ENCODE results near the gene NOTCH3. TPM values are rescaled to one million over a fixed set of nuclear protein-coding genes. Genes with fewer than 3 reads are reported as not detected.

The NOTCH3 gene
- total RNA-seq, 2 donors from 2014 or later, result 140 to 171 TPM

DNA sequence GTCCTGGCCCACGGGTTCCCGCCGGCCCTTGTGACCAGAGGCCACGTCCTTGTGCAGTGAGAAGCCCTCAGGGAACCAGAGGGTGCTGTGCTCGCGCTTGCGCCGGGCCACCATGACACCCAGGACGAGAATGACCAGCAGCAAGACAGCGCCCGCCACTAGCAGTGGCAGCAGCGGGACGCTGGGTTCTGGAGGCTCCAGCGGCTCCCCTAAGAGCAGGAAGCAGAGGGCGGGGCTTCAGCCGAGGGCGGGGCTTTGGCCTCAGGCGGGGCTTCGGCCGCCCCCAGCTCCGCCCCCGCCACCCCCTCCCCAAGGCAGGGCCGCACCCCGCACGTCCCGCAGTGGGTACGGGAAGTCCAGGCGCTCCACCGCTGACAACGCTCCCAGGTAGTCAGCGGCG is 30.4 kb downstream of the NOTCH3 start:
- H3K4me3 ChIP-seq (ENCODE audit: low read length), result no peak overlapping the region
- H3K36me3 ChIP-seq (ENCODE audit: control insufficient read depth, insufficient read depth, low read length), result peaks cover 82% of the 10 kb centered on the region
- no peaks in the 10 kb centered on the region for H3K27me3 Mint-ChIP-seq (ENCODE audit: insufficient read depth)
- H3K4me1 ChIP-seq (ENCODE audit: control insufficient read depth, insufficient read depth, low read length), result no peaks in the 10 kb centered on the region
- H3K27ac Mint-ChIP-seq, result no peak overlapping the region
- H3K4me1 Mint-ChIP-seq, result no peaks in the 10 kb centered on the region
- H3K9ac ChIP-seq (ENCODE audit: extremely low read depth, low read length, poor library complexity, severe bottlenecking), result no peak overlapping the region
- H3K9me3 Mint-ChIP-seq, result peaks cover 9% of the 10 kb centered on the region
- H3K27me3 ChIP-seq (ENCODE audit: control insufficient read depth, insufficient read depth, low read length, poor library complexity, severe bottlenecking), result no peaks in the 10 kb centered on the region
- WGBS, 2 experiments (ENCODE audit: insufficient coverage in 1 of 2, insufficient read length in 1 of 2), result 91 to 93% methylated on average over 8 to 32 of the region's 32 CpGs
- H3K36me3 Mint-ChIP-seq (ENCODE audit: low read depth), result peaks cover 81% of the 10 kb centered on the region
- no peak overlapping the region for H3K4me3 Mint-ChIP-seq
- TF ChIP-seq, protein P1, sequence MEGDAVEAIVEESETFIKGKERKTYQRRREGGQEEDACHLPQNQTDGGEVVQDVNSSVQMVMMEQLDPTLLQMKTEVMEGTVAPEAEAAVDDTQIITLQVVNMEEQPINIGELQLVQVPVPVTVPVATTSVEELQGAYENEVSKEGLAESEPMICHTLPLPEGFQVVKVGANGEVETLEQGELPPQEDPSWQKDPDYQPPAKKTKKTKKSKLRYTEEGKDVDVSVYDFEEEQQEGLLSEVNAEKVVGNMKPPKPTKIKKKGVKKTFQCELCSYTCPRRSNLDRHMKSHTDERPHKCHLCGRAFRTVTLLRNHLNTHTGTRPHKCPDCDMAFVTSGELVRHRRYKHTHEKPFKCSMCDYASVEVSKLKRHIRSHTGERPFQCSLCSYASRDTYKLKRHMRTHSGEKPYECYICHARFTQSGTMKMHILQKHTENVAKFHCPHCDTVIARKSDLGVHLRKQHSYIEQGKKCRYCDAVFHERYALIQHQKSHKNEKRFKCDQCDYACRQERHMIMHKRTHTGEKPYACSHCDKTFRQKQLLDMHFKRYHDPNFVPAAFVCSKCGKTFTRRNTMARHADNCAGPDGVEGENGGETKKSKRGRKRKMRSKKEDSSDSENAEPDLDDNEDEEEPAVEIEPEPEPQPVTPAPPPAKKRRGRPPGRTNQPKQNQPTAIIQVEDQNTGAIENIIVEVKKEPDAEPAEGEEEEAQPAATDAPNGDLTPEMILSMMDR (conservative IDR thresholded peaks at IDR 0.05), result no peak
- H3K9me3 ChIP-seq (ENCODE audit: control insufficient read depth, low read length), result no peaks in the 10 kb centered on the region
- DNase-seq, result peak; percentile 76
- no peak overlapping the region for H3K27ac ChIP-seq (ENCODE audit: low read depth, low read length)

DNA sequence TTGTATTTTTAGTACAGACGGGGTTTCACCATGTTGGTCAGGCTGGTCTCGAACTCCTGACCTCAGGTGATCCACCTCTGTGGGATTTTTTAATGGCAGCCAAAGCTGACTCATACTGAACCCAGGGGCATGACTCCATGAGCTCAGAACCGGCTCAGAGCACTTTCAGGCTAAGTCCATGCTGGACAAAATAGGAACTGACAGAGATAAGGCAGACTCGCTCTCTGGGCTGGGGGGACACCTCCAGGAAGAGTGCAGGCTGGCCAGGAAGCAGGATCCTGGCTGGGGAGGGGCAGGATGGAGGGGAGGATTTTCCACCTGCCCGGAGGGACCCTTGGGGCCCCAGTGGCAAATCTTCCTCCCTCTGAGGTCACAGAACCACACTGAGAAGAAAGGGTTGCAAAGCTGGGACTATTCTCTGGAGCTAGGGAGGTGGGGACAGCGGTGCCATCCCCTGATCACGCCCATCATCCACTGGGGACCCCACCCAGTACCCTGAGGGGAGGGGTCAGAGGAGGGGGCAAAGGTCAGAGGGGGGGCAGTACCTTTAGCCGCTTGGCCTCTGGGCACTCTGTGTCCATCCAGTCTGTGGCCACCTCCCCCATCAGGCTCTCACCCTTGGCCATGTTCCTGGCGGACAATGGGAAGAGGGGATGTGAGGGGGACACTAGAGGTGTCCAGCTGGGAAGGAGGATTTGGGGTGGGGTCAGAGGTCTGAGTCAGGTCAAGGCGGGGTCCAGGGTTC is 31.1 kb downstream of the NOTCH3 start:
- Mint-ChIP-seq H3K4me3 (no peak overlapping the region), H3K4me1 (no peaks in the 10 kb centered on the region), H3K36me3 (ENCODE audit: low read depth) (peaks cover 83% of the 10 kb centered on the region), H3K27ac (no peak overlapping the region), H3K9me3 (peaks cover 9% of the 10 kb centered on the region), H3K27me3 (ENCODE audit: insufficient read depth) (no peaks in the 10 kb centered on the region)
- Histone ChIP-seq H3K27me3 (ENCODE audit: control insufficient read depth, insufficient read depth, low read length, poor library complexity, severe bottlenecking) (no peaks in the 10 kb centered on the region), H3K9me3 (ENCODE audit: control insufficient read depth, low read length) (no peaks in the 10 kb centered on the region), H3K36me3 (ENCODE audit: control insufficient read depth, insufficient read depth, low read length) (peaks cover 84% of the 10 kb centered on the region), H3K9ac (ENCODE audit: extremely low read depth, low read length, poor library complexity, severe bottlenecking) (no peak overlapping the region), H3K4me3 (ENCODE audit: low read length) (no peak overlapping the region), H3K27ac (ENCODE audit: low read depth, low read length) (no peak overlapping the region), H3K4me1 (ENCODE audit: control insufficient read depth, insufficient read depth, low read length) (no peaks in the 10 kb centered on the region)
- TF ChIP-seq, protein P1 (conservative IDR thresholded peaks at IDR 0.05), result no peak
- 96 to 100% methylated on average over 4 to 10 of the region's 10 CpGs for WGBS, 2 experiments (ENCODE audit: insufficient coverage in 1 of 2, insufficient read length in 1 of 2)
- DNase-seq, result no peak

DNA sequence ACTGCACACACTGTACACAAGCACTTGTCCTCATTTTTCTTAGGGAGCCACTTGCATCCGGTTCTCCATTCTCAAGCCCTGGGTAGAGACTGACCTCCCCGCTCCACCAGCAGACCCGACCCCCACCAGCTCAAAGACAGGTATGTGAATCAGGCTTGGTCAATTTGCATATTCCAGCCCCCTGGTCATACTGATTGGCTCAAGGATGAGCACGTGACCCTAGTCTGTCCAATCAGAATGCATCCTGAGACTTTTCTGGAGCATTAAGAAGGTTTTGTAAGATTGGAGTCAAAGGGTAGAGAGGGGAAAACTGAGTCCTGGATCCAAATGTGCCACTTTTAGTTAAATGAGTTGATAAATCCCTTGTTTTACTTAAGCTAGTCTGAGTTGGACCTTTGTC is 34.1 kb downstream of the NOTCH3 start:
- no peak overlapping the region for H3K4me3 Mint-ChIP-seq
- peaks cover 94% of the 10 kb centered on the region for H3K36me3 ChIP-seq (ENCODE audit: control insufficient read depth, insufficient read depth, low read length)
- TF ChIP-seq, protein P1 (conservative IDR thresholded peaks at IDR 0.05), result no peak
- no peaks in the 10 kb centered on the region for H3K4me1 ChIP-seq (ENCODE audit: control insufficient read depth, insufficient read depth, low read length)
- no peak for DNase-seq
- H3K9ac ChIP-seq (ENCODE audit: extremely low read depth, low read length, poor library complexity, severe bottlenecking), result no peak overlapping the region
- no peaks in the 10 kb centered on the region for H3K4me1 Mint-ChIP-seq
- peaks cover 88% of the 10 kb centered on the region for H3K36me3 Mint-ChIP-seq (ENCODE audit: low read depth)
- H3K27ac ChIP-seq (ENCODE audit: low read depth, low read length), result no peak overlapping the region
- H3K9me3 ChIP-seq (ENCODE audit: control insufficient read depth, low read length), result no peaks in the 10 kb centered on the region
- 46 to 71% methylated on average over 3 to 4 of the region's 4 CpGs for WGBS, 2 experiments (ENCODE audit: insufficient coverage in 1 of 2, insufficient read length in 1 of 2)
- no peaks in the 10 kb centered on the region for H3K27me3 ChIP-seq (ENCODE audit: control insufficient read depth, insufficient read depth, low read length, poor library complexity, severe bottlenecking)
- peaks cover 9% of the 10 kb centered on the region for H3K9me3 Mint-ChIP-seq
- no peak overlapping the region for H3K4me3 ChIP-seq (ENCODE audit: low read length)
- H3K27ac Mint-ChIP-seq, result no peak overlapping the region
- no peaks in the 10 kb centered on the region for H3K27me3 Mint-ChIP-seq (ENCODE audit: insufficient read depth)
